Stimulated activated naive CD8-positive, alpha-beta T cell treated with anti-CD3 and anti-CD28 coated beads, Interleukin-15, Interleukin-2, amounts not matched to agents 100 ng/mL and 50 ng/mL, for 24 hours (primary cell): Measurements from ENCODE around the gene KRTAP1-4.
"Not testable (repeated sequence)": the region's sequence is repeated elsewhere in the genome, so short reads cannot be mapped to it uniquely, and the experiment has no call there.

Source experiments
- H3K27ac Mint-ChIP-seq: one replicate; pipeline ENCODE4 v1.8.0; 2021; ENCODE audit warnings: mild to moderate bottlenecking, mixed read lengths
- H3K27me3 Mint-ChIP-seq: one replicate; pipeline ENCODE4 v1.8.0; 2021; ENCODE audit warnings: mixed read lengths
- H3K36me3 Mint-ChIP-seq: one replicate; pipeline ENCODE4 v1.8.0; 2021; ENCODE audit warnings: low read depth, mixed read lengths
- H3K4me1 Mint-ChIP-seq: one replicate; pipeline ENCODE4 v1.8.0; 2021; ENCODE audit warnings: low read depth, mixed read lengths
- H3K4me3 Mint-ChIP-seq: one replicate; pipeline ENCODE4 v1.8.0; 2021; ENCODE audit warnings: mild to moderate bottlenecking, mixed read lengths
- H3K9me3 Mint-ChIP-seq: one replicate; pipeline ENCODE4 v1.8.0; 2021; ENCODE audit warnings: mixed read lengths

KRTAP1-4 gene

GRCh38 chr17:41001795-41002194 is 28.2 kb downstream of the KRTAP1-4 start:
- Mint-ChIP-seq H3K27ac (no peak overlapping the region), H3K9me3 (no peaks in the 10 kb centered on the region), H3K4me1 (no peaks in the 10 kb centered on the region), H3K36me3 (no peaks in the 10 kb centered on the region), H3K4me3 (no peak overlapping the region), H3K27me3 (peaks cover 41% of the 10 kb centered on the region)

DNA sequence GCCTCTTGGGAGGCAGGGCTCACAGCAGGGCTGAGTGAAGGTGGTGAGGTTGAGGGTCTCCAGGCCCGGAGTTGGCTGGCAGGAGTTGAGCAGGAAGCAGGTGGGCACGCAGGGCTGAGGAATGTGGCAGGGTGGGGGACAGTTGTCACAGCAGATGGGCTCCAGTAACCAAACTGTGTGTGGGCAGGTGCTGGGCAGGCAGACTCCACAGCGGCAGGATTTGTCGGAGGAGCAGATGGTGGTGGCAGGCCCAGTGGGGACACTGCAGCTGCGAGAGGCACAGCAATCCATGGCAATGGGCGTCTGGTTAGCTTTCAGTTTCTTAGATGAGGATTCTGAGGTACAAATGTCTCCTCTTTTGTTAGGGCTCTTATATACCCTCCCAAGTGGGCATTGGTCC is 30.4 kb downstream of the KRTAP1-4 start, which contains the start of gene KRTAP3-2:
Gene KRTAP3-2, minus strand, starts transcription at position 344 of the 400 bp plus-strand sequence. Its CDS starts 53 bp downstream, at position 291.
- H3K4me3 Mint-ChIP-seq, H3K36me3 Mint-ChIP-seq, H3K27ac Mint-ChIP-seq, H3K9me3 Mint-ChIP-seq, H3K4me1 Mint-ChIP-seq: not testable (repeated sequence)
- peaks cover 50% of the 10 kb centered on the region for H3K27me3 Mint-ChIP-seq

- peaks cover 54% of the 10 kb centered on the region for H3K27me3 Mint-ChIP-seq
- no peak overlapping the region for H3K4me3 Mint-ChIP-seq
- no peaks in the 10 kb centered on the region for H3K9me3 Mint-ChIP-seq
- no peaks in the 10 kb centered on the region for H3K4me1 Mint-ChIP-seq
- H3K36me3 Mint-ChIP-seq = no peaks in the 10 kb centered on the region
- no peak overlapping the region for H3K27ac Mint-ChIP-seq
Observed at GRCh38 chr17:40997361-40997760, 32.6 kb downstream of the KRTAP1-4 start.

DNA sequence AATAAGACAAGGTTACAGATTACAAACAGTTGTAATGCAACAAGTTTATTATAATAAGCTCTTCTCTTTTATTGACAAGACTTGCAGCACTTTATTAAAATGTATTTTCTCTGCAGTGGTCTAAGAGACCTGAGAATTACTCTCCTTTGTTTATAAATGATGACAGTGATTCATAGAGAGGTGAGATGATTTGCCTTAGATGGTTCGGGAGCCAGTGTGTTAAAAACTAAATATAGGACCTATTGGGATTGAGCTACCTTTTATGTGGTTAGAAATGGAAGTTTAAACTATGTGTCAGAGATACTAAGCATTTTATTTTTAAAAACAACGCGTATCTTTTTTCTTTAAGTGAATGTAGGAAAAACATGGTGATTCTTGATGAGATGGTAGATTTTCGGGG is 33.2 kb downstream of the KRTAP1-4 start:
- Mint-ChIP-seq H3K4me1 (no peaks in the 10 kb centered on the region), H3K9me3 (no peaks in the 10 kb centered on the region), H3K27ac (no peak overlapping the region), H3K36me3 (no peaks in the 10 kb centered on the region), H3K4me3 (no peak overlapping the region), H3K27me3 (peaks cover 56% of the 10 kb centered on the region)

DNA sequence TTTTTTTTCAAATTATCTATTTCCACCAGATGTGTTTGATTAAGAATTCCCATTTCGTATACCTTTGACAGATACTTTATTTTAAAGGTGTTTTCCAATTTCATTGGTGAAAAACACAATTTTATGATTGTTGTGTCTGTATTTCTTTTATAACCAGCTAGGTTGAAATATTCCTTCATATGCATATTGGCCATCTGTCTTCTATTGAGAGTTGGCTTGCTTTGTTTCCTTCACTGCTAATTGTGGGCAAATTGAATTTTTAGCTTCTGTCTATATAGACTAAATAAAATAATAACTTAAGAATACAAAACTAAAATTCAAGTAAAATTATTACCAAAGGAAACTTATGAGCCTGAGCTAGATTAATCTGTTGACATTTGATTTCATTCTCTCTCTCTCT is 34.9 kb downstream of the KRTAP1-4 start:
- Mint-ChIP-seq H3K27me3 (peaks cover 54% of the 10 kb centered on the region), H3K36me3 (no peaks in the 10 kb centered on the region), H3K4me3 (no peak overlapping the region), H3K27ac (no peak overlapping the region), H3K9me3 (no peaks in the 10 kb centered on the region), H3K4me1 (no peaks in the 10 kb centered on the region)

GRCh38 chr17:40993839-40994238 is 36.2 kb downstream of the KRTAP1-4 start, which contains the start of gene KRTAP3-3:
KRTAP3-3 (minus strand) TSS chr17:40994164; CDS start chr17:40994097, 67 bp downstream.
- Mint-ChIP-seq H3K4me3 (no peak within 1 kb of the TSS), H3K27ac (no peak within 1 kb of the TSS), H3K9me3 (no peaks in the 10 kb centered on the region), H3K27me3 (peaks cover 46% of the 10 kb centered on the region), H3K4me1 (no peaks in the 10 kb centered on the region), H3K36me3 (no peaks in the 10 kb centered on the region)

DNA sequence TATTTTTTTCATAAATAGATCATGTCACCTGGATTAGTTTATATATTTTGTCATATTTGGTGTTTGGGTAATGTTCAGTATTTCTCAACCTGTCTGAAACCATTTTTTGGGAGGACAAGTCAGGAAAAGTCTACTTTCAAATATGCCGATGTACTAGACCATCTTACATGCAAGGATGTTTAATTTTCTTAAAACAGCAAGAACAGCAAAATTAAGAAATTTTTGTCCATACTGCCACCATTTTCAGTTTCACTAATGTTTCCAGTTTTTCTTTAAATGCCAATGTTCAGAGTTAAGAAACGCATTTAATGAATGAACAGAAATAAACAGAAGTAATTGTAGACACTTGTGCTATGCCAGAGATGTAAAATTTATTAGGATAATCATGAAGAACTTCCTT is 36.9 kb downstream of the KRTAP1-4 start:
- no peaks in the 10 kb centered on the region for H3K4me1 Mint-ChIP-seq
- H3K9me3 Mint-ChIP-seq = no peaks in the 10 kb centered on the region
- H3K4me3 Mint-ChIP-seq = no peak overlapping the region
- H3K27ac Mint-ChIP-seq = no peak overlapping the region
- H3K27me3 Mint-ChIP-seq = peaks cover 42% of the 10 kb centered on the region
- no peaks in the 10 kb centered on the region for H3K36me3 Mint-ChIP-seq

DNA sequence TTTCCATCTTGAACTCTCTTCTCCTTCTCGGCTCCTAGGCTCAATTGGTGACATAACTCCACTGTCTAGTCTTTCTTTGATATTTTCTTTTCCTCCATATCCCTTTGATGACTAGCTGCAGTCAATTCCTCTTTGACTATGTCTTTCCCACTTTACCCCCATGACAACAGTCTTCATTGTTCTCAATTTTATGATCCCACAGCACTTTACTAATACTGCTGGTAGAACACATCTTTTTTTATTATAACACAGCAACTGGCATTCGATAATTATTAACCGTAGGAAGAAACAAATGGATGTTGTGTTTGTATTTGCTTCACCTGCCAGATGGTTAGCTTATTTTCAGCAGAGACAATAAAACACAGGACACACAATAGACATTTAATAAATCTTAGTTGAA is 37.3 kb downstream of the KRTAP1-4 start:
- Mint-ChIP-seq H3K36me3 (no peaks in the 10 kb centered on the region), H3K27me3 (peaks cover 39% of the 10 kb centered on the region), H3K9me3 (no peaks in the 10 kb centered on the region), H3K27ac (no peak overlapping the region), H3K4me3 (no peak overlapping the region), H3K4me1 (peaks cover 1% of the 10 kb centered on the region)

DNA sequence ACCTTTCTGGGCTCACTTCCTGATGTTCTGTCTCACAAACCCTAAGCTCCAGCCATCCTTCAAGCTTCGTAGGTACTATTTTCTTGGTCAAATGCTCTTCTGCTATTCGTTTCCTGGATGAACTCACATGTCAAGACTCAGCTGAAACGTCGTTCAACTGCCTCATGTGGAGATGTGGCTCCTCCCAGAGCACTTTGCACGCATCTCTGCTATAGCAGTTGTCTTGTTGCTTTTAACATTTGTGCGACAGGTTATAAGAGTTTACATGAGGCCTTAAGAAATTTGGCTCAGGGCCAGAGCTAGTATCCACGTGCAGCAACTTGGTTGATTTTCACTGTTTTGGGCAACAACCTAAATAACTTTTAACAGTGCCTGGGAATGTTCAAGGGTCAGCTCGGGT is 43.1 kb downstream of the KRTAP1-4 start:
- Mint-ChIP-seq H3K27me3 (peaks cover 19% of the 10 kb centered on the region), H3K4me3 (no peak overlapping the region)

DNA sequence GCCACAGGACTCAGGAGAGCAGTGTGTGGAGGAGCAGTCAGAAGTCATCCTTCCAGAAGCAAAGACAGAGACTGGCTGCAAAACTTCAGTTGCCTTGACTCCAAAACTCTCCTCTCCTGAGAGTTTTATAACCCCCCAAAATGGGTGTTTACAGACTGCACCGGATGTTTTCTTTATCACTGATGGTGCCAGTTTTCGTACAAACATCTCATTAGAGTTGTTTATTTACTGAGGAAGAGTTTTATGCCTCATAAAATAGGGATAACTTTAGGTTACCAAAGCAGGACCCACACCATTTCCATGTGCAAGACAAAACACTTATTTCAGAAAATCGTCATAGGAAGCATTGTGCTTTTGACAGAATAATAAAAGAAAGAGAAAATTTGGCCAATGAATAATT is 45.8 kb downstream of the KRTAP1-4 start, which contains the start of gene KRT40:
Gene KRT40, minus strand, starts transcription at position 101 of the 400 bp plus-strand sequence. Its CDS starts 53 bp downstream, at position 48.
- peaks cover 3% of the 10 kb centered on the region for H3K4me1 Mint-ChIP-seq
- no peak within 1 kb of the TSS for H3K4me3 Mint-ChIP-seq
- H3K9me3 Mint-ChIP-seq = no peaks in the 10 kb centered on the region
- H3K36me3 Mint-ChIP-seq = no peaks in the 10 kb centered on the region
- peaks cover 15% of the 10 kb centered on the region for H3K27me3 Mint-ChIP-seq
- H3K27ac Mint-ChIP-seq = no peak within 1 kb of the TSS

More for the DNA sequence above, 43.1 kb downstream of the KRTAP1-4 start:
- Mint-ChIP-seq H3K4me1 (peaks cover 3% of the 10 kb centered on the region), H3K36me3 (no peaks in the 10 kb centered on the region), H3K9me3 (no peaks in the 10 kb centered on the region), H3K27ac (no peak overlapping the region)

GRCh38 chr17:40981115-40981514 is 48.9 kb downstream of the KRTAP1-4 start:
- H3K27me3 Mint-ChIP-seq = peaks cover 15% of the 10 kb centered on the region
- H3K36me3 Mint-ChIP-seq = no peaks in the 10 kb centered on the region

DNA sequence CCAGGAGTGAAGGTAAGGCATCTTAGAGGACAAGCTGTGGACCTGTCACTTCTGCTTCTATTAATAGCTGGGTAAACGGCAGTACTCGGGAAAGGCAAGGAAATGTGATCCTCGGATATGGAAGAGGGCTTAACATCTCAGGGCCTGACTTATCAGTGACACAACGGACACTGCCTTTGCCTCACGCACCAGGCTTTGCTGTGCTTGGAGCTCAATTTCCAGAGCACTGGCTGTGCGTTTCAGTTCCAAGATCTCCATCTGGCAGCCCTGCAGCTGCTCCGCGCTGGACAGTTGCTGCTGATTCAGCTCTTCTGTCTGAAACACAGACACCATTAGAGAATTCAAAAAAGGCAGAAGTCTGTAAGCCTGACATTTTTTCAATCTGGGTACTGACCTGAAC is 49.4 kb downstream of the KRTAP1-4 start:
- no peak overlapping the region for H3K4me3 Mint-ChIP-seq
- no peaks in the 10 kb centered on the region for H3K9me3 Mint-ChIP-seq
- H3K27me3 Mint-ChIP-seq = peaks cover 16% of the 10 kb centered on the region
- H3K36me3 Mint-ChIP-seq = no peaks in the 10 kb centered on the region
- H3K4me1 Mint-ChIP-seq = no peaks in the 10 kb centered on the region
- no peak overlapping the region for H3K27ac Mint-ChIP-seq

More at GRCh38 chr17:40981115-40981514, 48.9 kb downstream of the KRTAP1-4 start:
- no peak overlapping the region for H3K4me3 Mint-ChIP-seq
- H3K4me1 Mint-ChIP-seq = no peaks in the 10 kb centered on the region
- no peaks in the 10 kb centered on the region for H3K9me3 Mint-ChIP-seq
- no peak overlapping the region for H3K27ac Mint-ChIP-seq

DNA sequence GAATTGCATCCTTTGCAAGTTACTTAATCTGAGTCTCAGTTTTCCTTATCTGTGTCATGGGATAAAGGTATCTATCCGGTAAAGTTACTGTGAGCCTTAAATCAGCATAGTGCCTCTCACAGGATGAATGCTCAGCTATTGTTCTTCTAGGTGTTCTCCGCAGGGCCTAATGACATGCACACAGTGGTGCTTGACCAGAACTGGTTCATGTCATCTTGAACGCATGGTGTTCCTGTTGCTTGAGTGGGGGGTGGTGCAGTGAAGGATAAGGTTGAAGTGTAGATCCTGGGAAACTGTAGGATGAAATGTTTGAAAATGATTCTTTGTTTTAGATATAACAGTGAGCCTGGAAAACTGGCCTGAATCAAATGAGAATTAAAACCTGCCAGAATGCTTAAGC is 49.9 kb downstream of the KRTAP1-4 start:
- no peaks in the 10 kb centered on the region for H3K4me1 Mint-ChIP-seq
- H3K9me3 Mint-ChIP-seq = no peaks in the 10 kb centered on the region
- peaks cover 21% of the 10 kb centered on the region for H3K27me3 Mint-ChIP-seq
- no peaks in the 10 kb centered on the region for H3K36me3 Mint-ChIP-seq
- no peak overlapping the region for H3K4me3 Mint-ChIP-seq
- H3K27ac Mint-ChIP-seq = no peak overlapping the region
